Fibroblast of gingiva (primary cell): ENCODE results near the gene CA5A.
"Not testable (repeated sequence)": the region's sequence is repeated elsewhere in the genome, so short reads cannot be mapped to it uniquely, and the experiment has no call there.

ENCODE experiments used
- DNase-seq: peaks from one replicate; pipeline ENCODE4 v3.0.0-alpha.2; 2011; ENCODE audit warnings: low read depth

The CA5A gene

GRCh38 chr16:87947356-87948118 is 11.2 kb upstream of the CA5A start:
- no peak for DNase-seq

GRCh38 chr16:87946596-87947347 is 10.4 kb upstream of the CA5A start:
- no peak for DNase-seq

- DNase-seq: peak; percentile 43
These were observed 9.2 kb upstream of the CA5A start for GRCh38 chr16:87945351-87946042.

- DNase-seq: no peak
These were observed 6.4 kb upstream of the CA5A start for GRCh38 chr16:87942680-87943079.

GRCh38 chr16:87939562-87940423 is 3.5 kb upstream of the CA5A start:
- no peak for DNase-seq

- DNase-seq: no peak
These were observed 2.2 kb upstream of the CA5A start for GRCh38 chr16:87938412-87938949.

- DNase-seq: not testable (repeated sequence)
These were observed 858 bp upstream of the CA5A start for GRCh38 chr16:87937231-87937542.

GRCh38 chr16:87936016-87936374 is 334 bp downstream of the CA5A start:
- not testable (repeated sequence) for DNase-seq

GRCh38 chr16:87934752-87935425 is 1.4 kb downstream of the CA5A start:
- DNase-seq: not testable (repeated sequence)

GRCh38 chr16:87933140-87933495 is 3.2 kb downstream of the CA5A start:
- DNase-seq: no peak

GRCh38 chr16:87932475-87933139 is 3.7 kb downstream of the CA5A start:
- not testable (repeated sequence) for DNase-seq

GRCh38 chr16:87931504-87931903 is 4.8 kb downstream of the CA5A start:
- DNase-seq: no peak

- DNase-seq: no peak
These were observed 5.9 kb downstream of the CA5A start for GRCh38 chr16:87930456-87930855.

- no peak for DNase-seq
These were observed 6.3 kb downstream of the CA5A start for GRCh38 chr16:87929986-87930385.

- DNase-seq: no peak
These were observed 9.2 kb downstream of the CA5A start for GRCh38 chr16:87927195-87927562.

- no peak for DNase-seq
These were observed 9.8 kb downstream of the CA5A start for GRCh38 chr16:87926246-87927194.

GRCh38 chr16:87924811-87925670 is 11.3 kb downstream of the CA5A start:
- DNase-seq: no peak

GRCh38 chr16:87924041-87924810 is 12.1 kb downstream of the CA5A start:
- DNase-seq: no peak
